HepG2 (cell line): ENCODE measurements around the gene DNAJC18. TPM values are rescaled to one million over a fixed set of nuclear protein-coding genes. Genes with fewer than 3 reads are reported as not detected.

Experiments
- ATAC-seq: fragments of 200-7000 bp; cut with Tn5 transposase; 3 replicates; pipeline ENCODE4 v1.9.1; 2020; ENCODE audit warnings: mild to moderate bottlenecking, moderate library complexity
- BruUV-seq: library from RNA; stranded (reverse); fragments of 400-500 nt; replicated peaks from 2 replicates; lab custom pipeline; 2021; lab: Mats Ljungman, UMichigan
- CTCF ChIA-PET: fragments of 300-600 bp; formaldehyde crosslinking; extraction: SDS; loops from one replicate; lab custom pipeline; 2021; ENCODE audit warnings: low total read pairs, inconsistent platforms, low intra/inter-chr PET ratio; lab: Yijun Ruan, JAX
- POLR2A ChIA-PET: fragments of 350-600 bp; sonication (Branson Sonifier 250); formaldehyde crosslinking; loops from one replicate; lab custom pipeline; 2020; ENCODE audit warnings: antibody characterized with exemption, inconsistent platforms; lab: Yijun Ruan, JAX
- DNase-seq: peaks from one replicate; pipeline ENCODE4 v3.0.0-alpha.2; 2015; ENCODE audit warnings: low spot score
- FAIRE-seq: peaks from 3 replicates; lab custom pipeline; 2011; peaks lifted over from hg19 to GRCh38; lab: Jason Lieb, UNC
- H2AFZ ChIP-seq: one replicate; pipeline ENCODE4 v1.6.1; 2011; ENCODE audit warnings: low read length, inconsistent platforms
- H3K27ac ChIP-seq: fragments of 300-600 bp; 3 replicates; pipeline ENCODE4 v1.8.0; 2011; ENCODE audit warnings: mixed run types, mild to moderate bottlenecking, mixed read lengths, low read length, inconsistent platforms; ENCODE audit not compliant: insufficient read depth; ENCODE audit errors: extremely low read length
- H3K27me3 ChIP-seq, 2 experiments: fragments of 200-600 bp in 1 of 2; 2 replicates in 1 of 2; 3 replicates in 1 of 2; pipeline versions ENCODE4 v1.6.0 to v1.8.0; 2011; ENCODE audit warnings: low read length in 2 of 2, mild to moderate bottlenecking in 2 of 2, moderate library complexity in 2 of 2, inconsistent platforms in 1 of 2; ENCODE audit not compliant: insufficient read depth in 2 of 2, control insufficient read depth in 1 of 2
- H3K36me3 ChIP-seq, 2 experiments: fragments of 200-600 bp in 1 of 2; replicated peaks in 1 of 2; 2 replicates in 1 of 2; 3 replicates in 1 of 2; pipeline versions ENCODE4 v1.5.1 to v1.8.0; 2011; ENCODE audit warnings: low read length in 2 of 2, inconsistent platforms in 1 of 2; ENCODE audit not compliant: insufficient read depth in 2 of 2, control insufficient read depth in 1 of 2
- H3K4me1 ChIP-seq: 2 replicates; pipeline ENCODE4 v1.5.1; 2012; ENCODE audit warnings: low read length, inconsistent platforms; ENCODE audit not compliant: insufficient read depth
- H3K4me2 ChIP-seq: 2 replicates; pipeline ENCODE4 v1.6.0; 2011; ENCODE audit warnings: low read depth, low read length, inconsistent platforms
- H3K4me3 ChIP-seq, 3 experiments: fragments of 200-600 bp in 1 of 3; sonication (generic), shearing (Covaris generic) in 1 of 3; replicated peaks in 1 of 3; 2 replicates each; pipeline ENCODE4 v1.5.1; 2011 to 2016; ENCODE audit warnings: low read length in 3 of 3, inconsistent platforms in 2 of 3, low read depth in 2 of 3, mild to moderate bottlenecking in 2 of 3, control low read depth in 1 of 3, mixed read lengths in 1 of 3; ENCODE audit not compliant: insufficient read depth in 1 of 3
- H3K79me2 ChIP-seq: one replicate; pipeline ENCODE4 v1.6.1; 2011; ENCODE audit warnings: low read length, inconsistent platforms; ENCODE audit not compliant: insufficient read depth
- H3K9ac ChIP-seq: 2 replicates; pipeline ENCODE4 v1.6.0; 2011; ENCODE audit warnings: mild to moderate bottlenecking, low read depth, low read length, inconsistent platforms; ENCODE audit not compliant: insufficient read depth
- H3K9me3 ChIP-seq: 2 replicates; pipeline ENCODE4 v1.5.1; 2012; ENCODE audit warnings: mild to moderate bottlenecking, low read length
- H4K20me1 ChIP-seq: 2 replicates; pipeline ENCODE4 v1.6.0; 2011; ENCODE audit warnings: inconsistent platforms, mild to moderate bottlenecking, low read length, moderate library complexity; ENCODE audit not compliant: insufficient read depth
- AHR ChIP-seq: IDR thresholded peaks from 2 replicates; pipeline ENCODE4 v1.6.1; 2018; ENCODE audit warnings: missing genetic modification reagents, missing compliant biosample characterization
- EEA1 ChIP-seq: sonication (generic); formaldehyde crosslinking; IDR thresholded peaks from 2 replicates; pipeline ENCODE4 v1.5.1; 2020; ENCODE audit warnings: mild to moderate bottlenecking, missing genetic modification reagents, borderline replicate concordance
- HOXA7 ChIP-seq: sonication (generic); formaldehyde crosslinking; IDR thresholded peaks from 2 replicates; pipeline ENCODE4 v1.8.1; 2022; ENCODE audit warnings: mild to moderate bottlenecking, missing genetic modification reagents, moderate library complexity
- IRX3 ChIP-seq: sonication (generic); formaldehyde crosslinking; IDR thresholded peaks from 2 replicates; pipeline ENCODE4 v1.8.1; 2023; ENCODE audit warnings: mild to moderate bottlenecking, low read depth, missing genetic modification reagents, borderline replicate concordance
- KDM6A ChIP-seq: IDR thresholded peaks from 2 replicates; pipeline ENCODE4 v1.6.1; 2016; ENCODE audit warnings: low read depth
- LCORL ChIP-seq, 2 experiments: fragments of 450-650 bp in 1 of 2; sonication (generic) in 1 of 2; formaldehyde crosslinking in 1 of 2; IDR thresholded peaks; 2 replicates each; pipeline versions ENCODE4 v1.5.0 to v1.6.1; 2017 to 2020; ENCODE audit warnings: antibody characterized with exemption in 1 of 2, missing genetic modification reagents in 1 of 2
- MAFG ChIP-seq: sonication (generic); formaldehyde crosslinking; IDR thresholded peaks from 2 replicates; pipeline ENCODE4 v1.5.1; 2020; ENCODE audit warnings: mild to moderate bottlenecking, missing genetic modification reagents
- MZF1 ChIP-seq: sonication (generic); formaldehyde crosslinking; IDR thresholded peaks from 2 replicates; pipeline ENCODE4 v1.8.1; 2023; ENCODE audit warnings: mild to moderate bottlenecking, missing genetic modification reagents, borderline replicate concordance
- ONECUT2 ChIP-seq: sonication (generic); formaldehyde crosslinking; IDR thresholded peaks from 2 replicates; pipeline ENCODE4 v1.4.0; 2020; ENCODE audit warnings: missing genetic modification reagents
- SIX4 ChIP-seq: sonication (generic); formaldehyde crosslinking; IDR thresholded peaks from 2 replicates; pipeline ENCODE4 v1.4.0; 2020; ENCODE audit warnings: missing genetic modification reagents
- SUZ12 ChIP-seq: fragments of 150-350 bp; IDR thresholded peaks from 2 replicates; pipeline ENCODE4 v1.6.1; 2014; ENCODE audit warnings: low read depth, low read length
- TEAD2 ChIP-seq: sonication (generic); formaldehyde crosslinking; IDR thresholded peaks from 2 replicates; pipeline ENCODE4 v1.9.0; 2021; ENCODE audit warnings: missing genetic modification reagents
- TOPORS ChIP-seq: sonication (generic); formaldehyde crosslinking; IDR thresholded peaks from 2 replicates; pipeline ENCODE4 v1.8.0; 2023; ENCODE audit warnings: mild to moderate bottlenecking, missing genetic modification reagents
- YEATS4 ChIP-seq: sonication (generic); formaldehyde crosslinking; IDR thresholded peaks from 2 replicates; pipeline ENCODE4 v1.4.0; 2020; ENCODE audit warnings: missing genetic modification reagents, borderline replicate concordance
- ZNF317 ChIP-seq: sonication (generic); formaldehyde crosslinking; IDR thresholded peaks from 2 replicates; pipeline ENCODE4 v1.5.0; 2020; ENCODE audit warnings: mild to moderate bottlenecking, missing genetic modification reagents
- ZNF337 ChIP-seq: sonication (generic); formaldehyde crosslinking; IDR thresholded peaks from 2 replicates; pipeline ENCODE4 v1.5.1; 2020; ENCODE audit warnings: missing genetic modification reagents, low read depth, mild to moderate bottlenecking, borderline replicate concordance
- ZNF577 ChIP-seq: sonication (generic); formaldehyde crosslinking; IDR thresholded peaks from 2 replicates; pipeline ENCODE4 v1.4.0; 2020; ENCODE audit warnings: mild to moderate bottlenecking, low read depth, missing genetic modification reagents, borderline replicate concordance
- ZNF713 ChIP-seq: sonication (generic); formaldehyde crosslinking; IDR thresholded peaks from 2 replicates; pipeline ENCODE4 v1.4.0; 2020; ENCODE audit warnings: mild to moderate bottlenecking, missing genetic modification reagents
- ZSCAN12 ChIP-seq: sonication (generic); formaldehyde crosslinking; IDR thresholded peaks from 2 replicates; pipeline ENCODE4 v1.9.0; 2021; ENCODE audit warnings: mild to moderate bottlenecking, missing genetic modification reagents
- WGBS: methylation state at CpG from one replicate; pipeline ENCODE4 v1.1.6; 2017; ENCODE audit warnings: low lambda C conversion rate; 5-methylcytosine and 5-hydroxymethylcytosine counted together
- in situ Hi-C: cut with HindIII; loops from 2 replicates; pipeline ENCODE4 v1.10.0; 2017; ENCODE audit warnings: low pct_unique_long_range_greater_than_20kb; ENCODE audit not compliant: extremely low pct_ligation_motif_present
- intact Hi-C: fragments of 100-400 bp; cut with micrococcal nuclease; formaldehyde crosslinking; loops from one replicate; pipeline ENCODE4 v1.10.0; 2022; ENCODE audit not compliant: unreplicated experiment
- polyA plus RNA-seq, 8 experiments: library from polyadenylated mRNA; depleted of rRNA in 3 of 8; stranded (reverse) in 7 of 8; unstranded in 1 of 8; fragments of >200 nt; fragmentation: Illumina TruSeq in 4 of 8; extraction: Trizol in 4 of 8; gene quantifications; 2 replicates each; pipeline versions ENCODE4 v1.2.1 to v1.2.3, GENCODE V29; 2011 to 2016; ENCODE audit warnings: low read depth in 4 of 8, missing spikeins in 1 of 8, mixed read lengths in 1 of 8; ENCODE audit not compliant: insufficient read depth in 1 of 8
- total RNA-seq, 5 experiments: library from RNA; depleted of rRNA; stranded (reverse); fragments of >200 nt; fragmentation: Illumina TruSeq; extraction: Trizol; gene quantifications; 2 replicates each; pipeline ENCODE4 v1.2.3, GENCODE V29; 2016; ENCODE audit warnings: low read depth in 1 of 5
- TF ChIP-seq, protein P1 (sequence below): sonication (generic); formaldehyde crosslinking; IDR thresholded peaks from 2 replicates; pipeline ENCODE4 v1.5.0; 2020; ENCODE audit warnings: mild to moderate bottlenecking, missing genetic modification reagents, borderline replicate concordance
- TF ChIP-seq, protein P2 (sequence below): sonication (generic); IDR thresholded peaks from 2 replicates; pipeline ENCODE4 v1.6.1; 2016; ENCODE audit warnings: low read depth, borderline replicate concordance

Gene DNAJC18
- total and polyA plus RNA-seq, 2 of the 13 experiments (the other 11 are each of a cell fraction or from before 2014, with no cell fraction given): 6.5 to 6.6 TPM

DNA sequence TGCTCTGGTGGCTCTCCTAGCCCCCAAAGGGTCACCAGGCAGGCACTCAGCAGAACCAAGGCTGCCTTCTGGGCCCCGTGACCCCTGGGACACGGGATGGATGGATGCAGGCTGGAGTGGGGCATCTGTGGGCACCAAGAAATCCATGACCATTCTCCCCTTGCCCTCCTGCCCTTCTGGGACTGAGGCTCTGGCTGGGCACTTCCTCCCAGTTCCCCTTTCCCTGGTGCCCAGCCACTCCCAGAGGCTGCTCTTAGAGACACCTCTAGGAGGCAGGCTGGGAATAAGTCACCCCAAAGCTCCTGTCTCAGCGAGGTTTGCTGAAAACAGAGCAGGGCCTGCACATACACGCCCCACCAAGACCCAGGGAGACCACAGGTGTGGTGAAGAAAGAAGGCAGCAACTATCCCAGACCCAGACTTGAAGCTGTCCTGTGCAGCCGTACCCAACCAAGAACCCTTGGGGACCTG lies 42.3 kb upstream of the DNAJC18 start (continued):
- no peak for TF ChIP-seq ZNF713
- TF ChIP-seq LCORL (IDR thresholded peaks at IDR 0.05): no peak
- TF ChIP-seq LCORL (CRISPR knock-in tag; IDR thresholded peaks at IDR 0.05): no peak
- TF ChIP-seq, protein P1, sequence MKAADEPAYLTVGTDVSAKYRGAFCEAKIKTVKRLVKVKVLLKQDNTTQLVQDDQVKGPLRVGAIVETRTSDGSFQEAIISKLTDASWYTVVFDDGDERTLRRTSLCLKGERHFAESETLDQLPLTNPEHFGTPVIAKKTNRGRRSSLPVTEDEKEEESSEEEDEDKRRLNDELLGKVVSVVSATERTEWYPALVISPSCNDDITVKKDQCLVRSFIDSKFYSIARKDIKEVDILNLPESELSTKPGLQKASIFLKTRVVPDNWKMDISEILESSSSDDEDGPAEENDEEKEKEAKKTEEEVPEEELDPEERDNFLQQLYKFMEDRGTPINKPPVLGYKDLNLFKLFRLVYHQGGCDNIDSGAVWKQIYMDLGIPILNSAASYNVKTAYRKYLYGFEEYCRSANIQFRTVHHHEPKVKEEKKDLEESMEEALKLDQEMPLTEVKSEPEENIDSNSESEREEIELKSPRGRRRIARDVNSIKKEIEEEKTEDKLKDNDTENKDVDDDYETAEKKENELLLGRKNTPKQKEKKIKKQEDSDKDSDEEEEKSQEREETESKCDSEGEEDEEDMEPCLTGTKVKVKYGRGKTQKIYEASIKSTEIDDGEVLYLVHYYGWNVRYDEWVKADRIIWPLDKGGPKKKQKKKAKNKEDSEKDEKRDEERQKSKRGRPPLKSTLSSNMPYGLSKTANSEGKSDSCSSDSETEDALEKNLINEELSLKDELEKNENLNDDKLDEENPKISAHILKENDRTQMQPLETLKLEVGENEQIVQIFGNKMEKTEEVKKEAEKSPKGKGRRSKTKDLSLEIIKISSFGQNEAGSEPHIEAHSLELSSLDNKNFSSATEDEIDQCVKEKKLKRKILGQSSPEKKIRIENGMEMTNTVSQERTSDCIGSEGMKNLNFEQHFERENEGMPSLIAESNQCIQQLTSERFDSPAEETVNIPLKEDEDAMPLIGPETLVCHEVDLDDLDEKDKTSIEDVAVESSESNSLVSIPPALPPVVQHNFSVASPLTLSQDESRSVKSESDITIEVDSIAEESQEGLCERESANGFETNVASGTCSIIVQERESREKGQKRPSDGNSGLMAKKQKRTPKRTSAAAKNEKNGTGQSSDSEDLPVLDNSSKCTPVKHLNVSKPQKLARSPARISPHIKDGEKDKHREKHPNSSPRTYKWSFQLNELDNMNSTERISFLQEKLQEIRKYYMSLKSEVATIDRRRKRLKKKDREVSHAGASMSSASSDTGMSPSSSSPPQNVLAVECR (CRISPR knock-in tag): no peak

DNA sequence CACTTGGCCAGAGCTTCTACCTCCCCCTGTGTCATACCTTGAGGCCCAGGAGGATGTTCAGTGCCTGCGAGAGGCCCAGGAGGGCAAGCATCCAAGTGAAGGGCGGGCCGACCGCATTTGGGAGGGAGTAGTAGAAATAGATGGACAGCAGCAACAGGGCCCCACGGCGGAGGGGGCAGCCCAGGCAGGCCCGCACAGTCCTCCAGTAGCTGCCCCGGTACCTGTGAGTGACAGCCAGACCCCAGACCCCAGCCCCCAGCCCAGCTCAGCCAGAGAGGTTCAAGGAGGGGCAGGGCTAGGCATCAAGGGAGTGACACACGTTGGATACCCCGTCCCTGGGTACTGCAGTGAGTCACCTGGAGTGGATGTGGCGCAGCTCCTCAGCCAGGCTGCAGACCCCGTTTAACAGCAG lies 41.8 kb upstream of the DNAJC18 start:
- DNase-seq: no peak
- ChIA-PET POLR2A (interaction anchor here (2.4 to 2.6 kb wide), 2 partner anchors 22 to 42 kb away, joined by 14 to 24 read pairs; partner anchors contain the start of gene DNAJC18), CTCF (no interaction called here)
- H3K27me3 ChIP-seq: peaks cover 0 to 3% of the 10 kb centered on the region in 2 experiments; a peak in 1 of 5 replicates
- no peak overlapping the region for H3K27ac ChIP-seq
- no peak overlapping the region for H3K9ac ChIP-seq
- in situ Hi-C loops (no loop called here), intact Hi-C loops (no loop called here)
- no peaks in the 10 kb centered on the region for H3K36me3 ChIP-seq
- H4K20me1 ChIP-seq: no peaks in the 10 kb centered on the region
- H3K4me2 ChIP-seq: no peak overlapping the region
- no peak overlapping the region for H3K4me3 ChIP-seq
- WGBS: 86% methylated on average over 9 of the region's 12 CpGs
- H3K9me3 ChIP-seq: no peaks in the 10 kb centered on the region
- no peak for ATAC-seq
- no peak for FAIRE-seq
- TF ChIP-seq ZSCAN12 (no peak), TOPORS (CRISPR knock-in tag) (no peak), IRX3 (CRISPR knock-in tag) (no peak), TEAD2 (CRISPR knock-in tag) (no peak), YEATS4 (CRISPR knock-in tag) (no peak), MZF1 (CRISPR knock-in tag) (no peak), ZNF577 (CRISPR knock-in tag) (no peak), EEA1 (CRISPR knock-in tag) (no peak), ZNF317 (no peak), SIX4 (no peak), KDM6A (CRISPR knock-in tag) (no peak), MAFG (CRISPR knock-in tag) (no peak), ONECUT2 (CRISPR knock-in tag) (no peak), HOXA7 (CRISPR knock-in tag) (no peak), AHR (CRISPR knock-in tag) (no peak), ZNF337 (CRISPR knock-in tag) (no peak), SUZ12 (no peak)
- TF ChIP-seq, protein P2, sequence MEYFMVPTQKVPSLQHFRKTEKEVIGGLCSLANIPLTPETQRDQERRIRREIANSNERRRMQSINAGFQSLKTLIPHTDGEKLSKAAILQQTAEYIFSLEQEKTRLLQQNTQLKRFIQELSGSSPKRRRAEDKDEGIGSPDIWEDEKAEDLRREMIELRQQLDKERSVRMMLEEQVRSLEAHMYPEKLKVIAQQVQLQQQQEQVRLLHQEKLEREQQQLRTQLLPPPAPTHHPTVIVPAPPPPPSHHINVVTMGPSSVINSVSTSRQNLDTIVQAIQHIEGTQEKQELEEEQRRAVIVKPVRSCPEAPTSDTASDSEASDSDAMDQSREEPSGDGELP: no peak
- H3K79me2 ChIP-seq: no peaks in the 10 kb centered on the region
- BruUV-seq: no TSS peak
- no peak overlapping the region for H2AFZ ChIP-seq
- H3K4me1 ChIP-seq: peaks cover 18% of the 10 kb centered on the region
